Measurements from ENCODE around the gene STIM2.

Gene STIM2

GRCh38 chr4:27040356-27040755, 179.7 kb downstream of the STIM2 start:
- TF ChIP-seq POLR2A (IDR thresholded peaks at IDR 0.05; ENCODE audit: low read depth, low read length), result no peak
- FAIRE-seq, result no peak
- no peak for DNase-seq (ENCODE audit: insufficient read length, low spot score)

GRCh38 chr4:27042411-27042810, 181.8 kb downstream of the STIM2 start:
- FAIRE-seq (no peak), DNase-seq (ENCODE audit: insufficient read length, low spot score) (no peak)
- TF ChIP-seq POLR2A (IDR thresholded peaks at IDR 0.05; ENCODE audit: low read depth, low read length), result no peak

GRCh38 chr4:27043200-27043599, 182.6 kb downstream of the STIM2 start:
- DNase-seq (ENCODE audit: insufficient read length, low spot score) (no peak), FAIRE-seq (no peak)
- TF ChIP-seq POLR2A (IDR thresholded peaks at IDR 0.05; ENCODE audit: low read depth, low read length), result no peak

- TF ChIP-seq POLR2A (IDR thresholded peaks at IDR 0.05; ENCODE audit: low read depth, low read length), result no peak
- FAIRE-seq, result no peak
- DNase-seq (ENCODE audit: insufficient read length, low spot score), result no peak
Measured at GRCh38 chr4:27046851-27047250, 186.2 kb downstream of the STIM2 start.

- DNase-seq (ENCODE audit: insufficient read length, low spot score) (peak; percentile 8), FAIRE-seq (no peak)
- TF ChIP-seq POLR2A (IDR thresholded peaks at IDR 0.05; ENCODE audit: low read depth, low read length), result no peak
Measured at GRCh38 chr4:27048429-27049238, 188.0 kb downstream of the STIM2 start.

GRCh38 chr4:27049239-27049829, 188.7 kb downstream of the STIM2 start:
- no peak for DNase-seq (ENCODE audit: insufficient read length, low spot score)
- no peak for TF ChIP-seq POLR2A (IDR thresholded peaks at IDR 0.05; ENCODE audit: low read depth, low read length)
- FAIRE-seq, result no peak

- FAIRE-seq, result no peak
- TF ChIP-seq POLR2A (IDR thresholded peaks at IDR 0.05; ENCODE audit: low read depth, low read length), result no peak
Measured at GRCh38 chr4:27050731-27051130, 190.1 kb downstream of the STIM2 start.

GRCh38 chr4:27055221-27055760, 194.7 kb downstream of the STIM2 start:
- FAIRE-seq (no peak), DNase-seq (ENCODE audit: insufficient read length, low spot score) (no peak)
- TF ChIP-seq POLR2A (IDR thresholded peaks at IDR 0.05; ENCODE audit: low read depth, low read length), result no peak

More at GRCh38 chr4:27050731-27051130, 190.1 kb downstream of the STIM2 start:
- no peak for DNase-seq (ENCODE audit: insufficient read length, low spot score)

GRCh38 chr4:27056281-27056680, 195.6 kb downstream of the STIM2 start:
- TF ChIP-seq POLR2A (IDR thresholded peaks at IDR 0.05; ENCODE audit: low read depth, low read length), result no peak
- DNase-seq (ENCODE audit: insufficient read length, low spot score) (no peak), FAIRE-seq (no peak)

GRCh38 chr4:27057053-27057452, 196.4 kb downstream of the STIM2 start:
- no peak for TF ChIP-seq POLR2A (IDR thresholded peaks at IDR 0.05; ENCODE audit: low read depth, low read length)
- DNase-seq (ENCODE audit: insufficient read length, low spot score), result no peak
- no peak for FAIRE-seq

- DNase-seq (ENCODE audit: insufficient read length, low spot score) (no peak), FAIRE-seq (no peak)
- TF ChIP-seq POLR2A (IDR thresholded peaks at IDR 0.05; ENCODE audit: low read depth, low read length), result no peak
Measured at GRCh38 chr4:27057662-27058061, 197.0 kb downstream of the STIM2 start.

GRCh38 chr4:27058819-27059406, 198.3 kb downstream of the STIM2 start:
- no peak for TF ChIP-seq POLR2A (IDR thresholded peaks at IDR 0.05; ENCODE audit: low read depth, low read length)
- FAIRE-seq, result no peak

GRCh38 chr4:27059446-27059845, 198.8 kb downstream of the STIM2 start:
- FAIRE-seq (no peak), DNase-seq (ENCODE audit: insufficient read length, low spot score) (no peak)
- no peak for TF ChIP-seq POLR2A (IDR thresholded peaks at IDR 0.05; ENCODE audit: low read depth, low read length)

More at GRCh38 chr4:27058819-27059406, 198.3 kb downstream of the STIM2 start:
- no peak for DNase-seq (ENCODE audit: insufficient read length, low spot score)

GRCh38 chr4:27062256-27062655, 201.6 kb downstream of the STIM2 start:
- DNase-seq (ENCODE audit: insufficient read length, low spot score) (no peak), FAIRE-seq (no peak)
- no peak for TF ChIP-seq POLR2A (IDR thresholded peaks at IDR 0.05; ENCODE audit: low read depth, low read length)

Measured in H54 (cell line).